ENCODE results near the gene POU5F1.
"Not testable (repeated sequence)": the region's sequence is repeated elsewhere in the genome, so short reads cannot be mapped to it uniquely, and the experiment has no call there.

Gene POU5F1

DNA sequence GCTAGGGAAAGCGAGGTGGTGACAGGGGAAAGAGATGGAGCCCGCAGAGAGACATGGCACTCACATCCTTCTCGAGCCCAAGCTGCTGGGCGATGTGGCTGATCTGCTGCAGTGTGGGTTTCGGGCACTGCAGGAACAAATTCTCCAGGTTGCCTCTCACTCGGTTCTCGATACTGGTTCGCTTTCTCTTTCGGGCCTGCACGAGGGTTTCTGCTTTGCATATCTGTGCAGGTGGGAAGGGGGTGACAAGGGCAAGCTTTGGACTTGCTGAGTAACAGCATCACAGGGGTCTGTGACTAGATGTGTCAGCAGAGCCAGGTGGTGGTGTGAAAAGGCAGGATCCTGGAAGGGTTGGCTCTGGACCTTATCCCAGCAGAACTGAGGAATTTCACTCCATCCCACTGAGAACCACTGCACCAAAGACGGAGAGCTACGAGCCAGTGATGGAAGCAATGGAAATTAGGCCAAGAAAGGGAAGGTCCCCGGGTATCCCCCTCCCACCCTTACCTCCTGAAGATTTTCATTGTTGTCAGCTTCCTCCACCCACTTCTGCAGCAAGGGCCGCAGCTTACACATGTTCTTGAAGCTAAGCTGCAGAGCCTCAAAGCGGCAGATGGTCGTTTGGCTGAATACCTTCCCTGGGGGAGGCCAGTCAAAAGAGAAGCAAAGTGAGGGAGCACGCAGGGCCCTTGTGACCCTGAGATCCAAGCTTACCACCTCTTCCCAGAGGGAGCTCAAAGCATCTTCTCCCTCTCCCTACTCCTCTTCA is 5.2 kb downstream of the POU5F1 start:
- not testable (repeated sequence) for DNase-seq

DNA sequence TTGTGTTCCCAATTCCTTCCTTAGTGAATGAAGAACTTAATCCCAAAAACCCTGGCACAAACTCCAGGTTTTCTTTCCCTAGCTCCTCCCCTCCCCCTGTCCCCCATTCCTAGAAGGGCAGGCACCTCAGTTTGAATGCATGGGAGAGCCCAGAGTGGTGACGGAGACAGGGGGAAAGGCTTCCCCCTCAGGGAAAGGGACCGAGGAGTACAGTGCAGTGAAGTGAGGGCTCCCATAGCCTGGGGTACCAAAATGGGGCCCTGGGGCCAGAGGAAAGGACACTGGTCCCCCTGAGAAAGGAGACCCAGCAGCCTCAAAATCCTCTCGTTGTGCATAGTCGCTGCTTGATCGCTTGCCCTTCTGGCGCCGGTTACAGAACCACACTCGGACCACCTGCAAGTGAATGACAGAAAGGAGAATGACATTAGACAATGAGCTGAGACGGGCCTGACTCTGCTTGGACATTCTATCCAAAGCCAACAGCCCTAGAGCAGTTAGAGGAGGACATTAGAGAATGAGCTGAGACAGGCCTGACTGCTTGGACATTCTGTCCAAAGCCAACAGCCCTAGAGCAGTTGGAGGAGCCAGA is 5.9 kb downstream of the POU5F1 start:
- DNase-seq, result not testable (repeated sequence)

DNA sequence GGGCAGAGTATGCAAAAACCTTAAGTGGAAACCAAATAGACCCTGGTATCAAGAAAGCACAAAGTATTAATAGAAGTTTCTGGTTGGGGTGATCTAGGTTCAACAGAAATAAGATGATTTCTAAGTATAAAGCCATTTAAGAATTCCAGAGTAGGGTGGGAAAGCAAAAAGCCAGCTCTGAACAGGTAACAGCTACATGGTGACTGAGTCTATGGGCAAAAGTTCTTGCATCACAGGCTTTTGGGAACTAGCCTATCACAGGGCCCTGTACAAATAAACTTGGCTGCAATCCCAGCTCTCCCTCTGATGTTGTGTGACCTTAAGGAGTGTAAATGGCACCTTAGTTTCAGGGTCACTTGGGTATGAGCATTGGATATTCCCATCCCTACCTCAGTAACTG is 6.6 kb downstream of the POU5F1 start:
- DNase-seq, result no peak

DNA sequence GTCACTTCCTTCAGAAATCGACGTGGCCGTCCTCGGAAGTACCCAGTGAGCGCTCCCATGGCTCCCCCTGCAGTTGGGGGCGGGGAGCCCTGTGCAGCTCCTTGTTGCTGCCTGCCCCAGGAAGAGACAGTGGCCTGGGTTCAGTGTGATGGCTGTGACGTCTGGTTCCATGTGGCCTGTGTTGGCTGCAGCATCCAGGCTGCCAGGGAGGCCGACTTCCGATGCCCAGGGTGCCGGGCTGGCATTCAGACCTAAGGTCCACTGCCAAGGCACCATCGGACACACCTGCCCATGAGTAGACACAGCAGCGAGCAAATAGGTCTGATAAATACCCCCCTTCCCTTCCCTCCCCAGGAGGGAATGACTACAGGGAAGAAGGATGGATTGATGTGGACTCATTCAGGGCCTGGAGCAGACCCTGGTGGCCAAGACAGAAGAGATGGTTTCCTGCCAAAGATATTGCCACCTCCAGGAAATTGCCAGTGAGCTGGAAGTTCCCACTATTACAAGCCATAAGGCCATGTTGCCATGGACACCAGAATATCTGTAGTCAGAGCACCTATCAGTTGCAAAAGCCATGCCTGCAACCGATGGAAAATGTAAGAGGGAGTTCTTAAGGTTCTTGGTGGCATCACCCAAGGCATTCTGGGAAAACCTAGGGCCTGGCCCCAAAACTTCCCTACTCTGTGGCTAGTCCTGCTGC is 7.9 kb downstream of the POU5F1 start:
- DNase-seq, result no peak

DNA sequence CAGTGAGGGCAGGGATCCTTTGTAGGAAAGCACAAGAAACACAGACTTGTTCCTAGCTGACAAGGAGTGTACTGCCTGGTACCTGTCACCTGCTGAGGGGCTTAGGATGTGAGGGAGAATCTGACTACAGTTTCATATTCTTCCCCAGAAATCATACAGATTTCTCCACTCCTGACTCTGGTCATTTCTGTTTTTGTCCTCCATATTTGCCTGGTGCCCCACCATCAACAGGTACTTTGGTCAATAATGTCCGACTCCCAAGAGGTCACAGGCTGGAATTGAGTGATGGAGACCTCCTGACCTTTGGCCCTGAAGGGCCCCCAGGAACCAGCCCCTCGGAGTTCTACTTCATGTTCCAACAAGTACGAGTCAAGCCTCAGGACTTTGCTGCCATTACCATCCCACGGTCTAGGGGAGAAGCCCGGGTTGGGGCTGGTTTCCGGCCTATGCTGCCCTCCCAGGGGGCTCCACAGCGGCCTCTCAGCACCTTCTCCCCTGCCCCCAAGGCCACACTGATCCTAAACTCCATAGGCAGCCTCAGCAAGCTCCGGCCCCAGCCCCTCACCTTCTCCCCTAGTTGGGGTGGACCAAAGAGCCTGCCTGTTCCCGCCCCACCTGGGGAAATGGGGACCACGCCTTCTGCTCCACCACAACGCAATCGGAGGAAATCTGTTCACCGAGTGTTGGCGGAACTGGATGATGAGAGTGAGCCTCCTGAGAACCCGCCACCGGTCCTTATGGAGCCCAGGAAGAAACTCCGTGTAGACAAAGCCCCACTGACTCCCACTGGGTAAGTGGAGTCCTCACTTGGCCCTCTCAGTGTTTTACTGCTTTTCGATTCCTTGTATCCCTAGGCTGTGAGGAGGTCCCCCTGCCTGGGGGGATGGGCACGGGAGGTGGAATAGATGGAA is 9.0 kb downstream of the POU5F1 start:
- DNase-seq, result no peak

DNA sequence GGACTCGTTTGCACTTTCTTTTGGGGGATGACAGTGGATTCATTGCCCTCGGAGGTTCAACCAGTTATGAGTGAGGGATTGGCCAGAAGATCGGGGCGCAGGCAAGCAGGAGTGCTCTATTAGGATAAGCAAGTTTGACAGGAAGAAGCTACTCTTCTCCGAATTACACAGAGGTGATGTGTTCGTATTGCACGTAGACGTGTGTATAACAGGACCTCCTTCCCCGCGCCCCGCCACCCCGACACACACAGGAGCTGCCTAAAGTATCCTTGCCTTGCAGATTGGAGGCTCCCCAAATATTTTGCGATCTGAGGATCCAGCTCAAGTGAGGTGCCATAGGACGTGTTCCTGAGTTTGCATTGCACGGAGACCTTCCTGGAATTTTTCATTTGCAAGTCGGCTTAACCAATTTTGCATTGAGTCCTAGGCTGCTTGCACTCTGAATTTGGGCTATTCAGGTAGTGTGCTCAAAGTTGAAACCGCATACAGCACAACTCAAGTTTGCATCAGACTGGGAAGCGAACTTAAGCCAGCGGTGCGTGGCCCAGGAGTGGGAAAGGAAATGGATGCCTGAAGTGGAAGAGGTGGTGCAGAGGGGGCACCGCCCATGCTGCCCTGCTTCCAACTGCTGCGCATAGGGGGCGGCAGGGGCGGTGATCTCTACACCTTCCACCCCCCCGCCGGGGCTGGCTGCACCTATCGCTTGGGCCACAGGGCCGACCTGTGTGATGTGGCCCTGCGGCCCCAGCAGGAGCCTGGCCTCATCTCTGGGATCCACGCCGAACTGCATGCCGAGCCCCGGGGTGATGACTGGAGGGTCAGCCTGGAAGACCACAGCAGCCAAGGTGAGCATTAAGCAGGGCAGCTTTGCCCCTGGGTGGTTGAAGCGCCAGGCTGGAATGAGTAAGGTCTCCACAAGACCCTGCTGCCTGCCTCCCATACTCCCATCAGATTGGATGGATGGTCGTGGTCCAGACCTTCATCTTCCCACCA is 11.3 kb downstream of the POU5F1 start:
- peak; percentile 30 for DNase-seq

DNA sequence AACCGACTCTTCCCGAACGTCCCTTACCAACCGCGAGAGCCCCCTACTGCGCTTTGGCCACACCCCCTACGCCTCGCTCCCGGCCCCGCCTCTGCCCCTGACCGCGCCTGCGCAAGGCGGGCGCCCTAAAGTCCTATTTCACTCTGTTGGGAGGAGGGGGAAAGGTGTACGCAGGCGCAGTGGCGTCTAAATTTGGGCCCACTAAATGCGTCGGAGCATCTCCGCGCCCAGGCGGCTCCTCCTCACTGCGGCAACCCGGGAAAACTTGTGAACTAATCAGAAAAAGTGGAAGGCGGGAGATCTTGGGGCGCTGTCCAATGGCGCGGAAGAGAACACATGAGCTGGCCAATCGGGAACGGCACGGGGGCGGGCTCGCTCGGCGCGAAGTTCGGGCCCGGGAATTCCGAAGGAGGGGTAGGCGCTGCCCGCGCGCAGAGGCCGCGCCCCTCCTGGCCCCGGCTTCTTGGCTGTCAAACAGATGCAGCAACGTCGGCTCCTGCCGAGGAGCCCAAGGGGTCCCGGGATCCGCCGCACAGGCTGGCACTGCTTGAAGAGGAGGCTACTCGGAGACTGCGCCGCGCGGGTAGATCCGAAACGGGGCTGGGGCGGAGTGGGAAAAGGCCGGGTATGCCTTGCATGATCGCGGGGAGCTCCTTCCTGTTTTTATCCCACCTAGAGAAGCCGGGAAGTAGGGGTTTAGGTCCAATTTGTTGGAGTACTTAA is 12.2 kb downstream of the POU5F1 start, which contains the start of gene TCF19:
TCF19 (plus strand) TSS at position 450 of the 723 bp plus-strand sequence. CDS start 881 bp downstream, outside the sequence.
- DNase-seq, result peak; percentile 99

DNA sequence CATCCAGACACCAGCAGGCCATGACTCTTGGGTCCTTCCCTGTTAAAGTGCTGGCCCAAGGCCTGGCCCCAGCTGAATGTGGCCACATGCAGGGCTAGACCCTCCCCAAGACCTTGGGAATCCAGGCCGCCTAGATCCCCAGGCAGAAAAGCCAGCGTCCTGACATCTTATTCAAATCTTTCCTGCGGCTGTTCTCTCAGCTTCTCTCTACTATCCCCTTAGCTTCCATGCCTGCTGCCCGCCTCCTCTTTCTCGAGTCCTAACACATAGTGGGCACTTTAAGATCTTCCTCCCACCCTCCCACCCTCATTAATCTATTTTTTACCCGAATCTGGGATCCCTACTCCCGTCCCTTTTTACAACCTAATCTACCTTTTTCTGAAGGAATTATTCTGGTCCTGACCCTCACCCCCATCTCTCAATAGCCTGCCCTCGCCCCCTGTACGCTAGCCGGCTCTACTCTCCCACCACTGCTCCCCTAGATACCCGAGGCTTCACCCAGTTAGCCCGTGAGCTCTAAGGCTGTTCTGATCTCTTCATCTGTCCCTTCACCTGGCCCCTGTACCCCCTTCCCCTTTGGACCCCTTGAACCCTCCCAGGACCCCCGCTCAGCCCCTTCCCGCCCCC is 12.9 kb downstream of the POU5F1 start, which contains the start of gene CCHCR1:
CCHCR1 (minus strand) TSS at position 290 of the 627 bp plus-strand sequence; CDS start at position 88, 202 bp downstream.
- DNase-seq, result no peak

DNA sequence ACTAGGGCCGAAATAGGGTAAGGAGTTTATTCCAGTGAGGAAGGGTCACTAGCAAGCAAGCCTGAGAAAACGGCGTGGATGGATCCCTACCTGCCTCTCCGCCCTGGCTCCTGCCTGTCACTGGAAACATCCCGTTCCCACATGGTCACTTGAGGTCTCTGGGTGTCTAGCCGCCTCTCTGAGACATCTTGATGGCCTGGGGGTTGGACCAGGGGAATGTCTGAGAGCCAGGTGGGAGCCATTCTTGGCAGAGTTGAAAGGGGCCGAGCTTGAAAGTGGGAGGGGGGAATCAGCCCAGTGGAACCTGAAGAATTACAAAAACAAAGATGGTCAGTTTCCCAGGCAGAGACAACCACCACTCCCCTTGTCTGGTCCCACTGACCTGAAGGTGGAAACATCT is 13.8 kb downstream of the POU5F1 start:
- DNase-seq, result no peak

DNA sequence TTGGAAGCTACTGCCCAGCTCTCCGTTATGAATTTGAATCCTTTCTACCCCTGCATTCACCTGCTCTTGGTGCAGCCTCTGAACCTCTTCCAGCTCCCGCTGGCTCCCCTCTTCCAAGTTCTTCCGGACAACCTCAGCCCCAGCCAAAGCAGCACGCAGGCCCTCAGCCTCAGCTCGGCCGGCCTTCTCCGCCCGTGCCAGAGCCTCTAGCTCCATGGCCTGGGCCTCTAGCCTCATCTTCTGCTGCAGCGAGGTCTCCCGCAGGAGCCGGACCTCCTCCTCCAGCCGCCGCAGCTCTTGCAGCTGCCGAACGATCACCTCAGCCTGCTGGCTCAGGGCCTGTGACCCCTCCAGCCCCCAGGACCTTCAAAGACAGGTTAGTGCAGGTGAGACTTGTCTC is 16.0 kb downstream of the POU5F1 start:
- DNase-seq, result no peak

DNA sequence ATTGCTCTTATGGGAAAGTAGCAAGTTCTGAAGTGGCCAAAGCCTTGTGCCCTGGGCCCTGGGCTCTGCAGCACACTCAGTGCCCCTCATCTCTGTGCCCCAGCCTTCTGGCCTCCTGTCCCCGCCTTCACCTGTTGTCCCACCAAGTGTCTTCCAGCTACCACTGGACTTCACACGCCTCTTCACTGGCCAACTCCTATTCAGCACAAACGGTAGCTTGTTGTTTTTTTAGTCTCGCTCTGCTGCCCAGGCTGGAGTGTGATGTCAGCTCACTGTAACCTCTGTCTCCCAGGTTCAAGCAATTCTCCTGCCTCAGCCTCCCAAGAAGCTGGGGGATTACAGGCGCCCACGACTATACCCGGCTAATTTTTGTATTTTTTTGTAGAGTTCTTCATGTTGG is 17.7 kb downstream of the POU5F1 start:
- no peak for DNase-seq

DNA sequence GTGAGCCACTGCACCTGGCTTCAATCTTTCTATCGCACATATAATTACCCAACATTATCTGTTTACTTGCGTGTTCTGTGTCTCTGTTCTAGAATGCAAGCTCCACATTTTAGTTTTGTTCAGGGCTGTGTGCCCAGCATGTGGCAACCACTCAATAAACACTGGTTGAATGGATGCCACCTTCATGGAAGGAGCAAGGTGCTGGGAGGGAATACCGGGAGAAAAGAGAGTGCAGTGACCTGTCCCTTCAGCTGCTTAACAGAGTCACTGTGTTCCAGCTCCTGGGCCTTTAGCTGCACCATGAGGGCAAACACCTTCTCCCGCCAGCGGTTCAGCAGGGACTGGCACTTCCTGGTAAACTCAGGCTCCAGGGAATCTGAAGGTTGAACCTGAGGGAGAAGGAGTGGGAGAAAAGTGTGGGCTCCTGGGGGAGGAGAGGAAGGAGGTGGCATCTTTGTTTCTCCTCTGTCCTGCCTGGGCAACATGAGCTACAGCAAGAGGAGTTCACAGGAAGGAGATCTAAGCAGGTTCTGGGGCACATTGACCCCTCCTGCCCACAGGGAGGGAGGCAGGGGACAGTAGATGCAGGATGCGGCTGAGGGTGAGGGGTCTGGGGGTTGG is 20.5 kb downstream of the POU5F1 start:
- DNase-seq, result no peak

DNA sequence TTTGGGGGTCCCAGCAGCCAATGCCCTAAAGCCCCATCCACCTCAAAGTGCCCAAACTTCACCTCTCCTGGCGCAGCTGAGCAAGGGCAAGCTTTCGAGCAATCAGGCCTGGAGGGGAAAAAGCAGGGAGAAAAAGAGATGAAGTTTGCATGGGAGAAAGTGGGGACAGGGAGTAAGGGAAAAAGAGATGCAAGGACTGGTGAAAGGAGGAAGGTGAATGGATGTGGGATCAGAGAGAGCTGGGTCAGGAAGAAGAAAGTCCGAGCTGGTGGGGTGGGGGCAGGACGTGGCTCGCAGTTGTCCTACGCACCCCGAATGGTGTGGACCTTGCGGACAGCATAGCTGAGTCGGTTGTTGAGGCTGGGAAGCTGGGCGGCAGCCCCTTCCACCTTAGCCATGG is 25.1 kb downstream of the POU5F1 start:
- no peak for DNase-seq

DNA sequence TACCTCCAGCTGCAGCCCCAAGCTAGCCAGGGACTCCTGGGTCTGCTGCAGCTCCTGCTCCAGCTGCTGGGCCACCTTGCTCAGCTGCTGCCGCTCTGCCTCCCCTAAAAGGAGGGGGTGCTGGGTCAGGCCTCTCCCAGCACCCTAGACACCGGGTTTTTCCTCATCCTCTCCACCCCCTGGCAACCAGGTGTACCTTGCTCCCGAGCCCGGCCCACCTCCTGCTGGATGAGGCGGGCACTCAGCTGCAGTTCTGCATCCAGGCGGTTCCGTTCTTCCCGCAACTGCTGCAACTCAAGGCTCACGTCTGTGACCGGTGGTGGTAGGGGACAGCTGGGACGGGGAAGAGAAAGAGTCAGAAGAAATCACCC is 25.5 kb downstream of the POU5F1 start:
- no peak for DNase-seq

DNA sequence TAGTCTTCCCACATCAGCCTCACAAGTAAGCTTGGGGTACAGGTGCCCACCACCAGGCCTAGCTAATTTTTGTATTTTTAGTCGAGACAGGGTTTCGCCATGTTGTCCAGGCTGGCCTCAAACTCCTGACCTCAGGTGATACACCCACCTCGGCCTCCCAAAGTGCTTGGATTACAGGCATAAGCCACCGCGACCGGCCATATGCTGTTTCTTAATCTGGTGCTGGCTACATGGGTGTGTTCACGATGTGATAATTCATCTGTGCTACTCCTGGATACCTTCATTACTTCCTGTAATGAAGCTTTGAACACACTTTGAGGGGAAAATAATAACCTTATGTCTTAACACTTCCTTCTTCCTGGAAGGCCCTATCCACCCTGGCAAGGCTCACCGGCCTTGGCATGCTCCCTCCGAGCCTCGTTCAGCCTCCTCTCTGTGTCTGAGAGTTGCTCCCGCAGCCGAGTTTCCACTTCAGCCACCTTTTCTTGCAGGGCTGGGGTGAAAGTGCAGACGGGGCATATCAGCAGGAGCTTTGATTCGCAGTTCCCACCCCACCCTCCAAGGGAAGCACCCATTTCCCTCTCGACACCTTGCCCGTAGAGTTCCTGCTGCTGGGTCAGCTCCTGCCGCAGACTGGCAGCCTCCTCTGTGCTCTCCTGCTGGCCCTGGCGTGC is 26.0 kb downstream of the POU5F1 start:
- DNase-seq, result no peak

DNA sequence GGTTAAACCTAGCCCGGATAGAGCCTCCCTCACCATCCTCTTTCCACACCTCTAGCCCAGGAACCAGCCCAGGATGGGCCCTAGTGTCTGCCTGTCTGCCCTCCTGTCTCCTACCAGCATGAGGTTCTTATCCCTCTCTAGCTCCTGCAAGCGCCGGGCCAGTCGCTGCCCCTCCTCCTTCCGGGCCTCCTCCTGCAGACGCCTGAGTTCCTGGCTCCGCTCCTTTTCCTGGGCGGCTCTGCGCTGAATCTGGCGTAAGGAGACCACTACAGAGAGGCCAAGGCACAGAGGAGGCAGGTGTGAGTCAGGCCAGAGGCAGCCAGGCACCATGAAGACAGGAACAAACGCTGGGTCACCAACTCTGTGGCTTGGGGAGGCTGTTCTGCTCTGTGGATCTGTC is 27.3 kb downstream of the POU5F1 start:
- DNase-seq, result no peak

DNA sequence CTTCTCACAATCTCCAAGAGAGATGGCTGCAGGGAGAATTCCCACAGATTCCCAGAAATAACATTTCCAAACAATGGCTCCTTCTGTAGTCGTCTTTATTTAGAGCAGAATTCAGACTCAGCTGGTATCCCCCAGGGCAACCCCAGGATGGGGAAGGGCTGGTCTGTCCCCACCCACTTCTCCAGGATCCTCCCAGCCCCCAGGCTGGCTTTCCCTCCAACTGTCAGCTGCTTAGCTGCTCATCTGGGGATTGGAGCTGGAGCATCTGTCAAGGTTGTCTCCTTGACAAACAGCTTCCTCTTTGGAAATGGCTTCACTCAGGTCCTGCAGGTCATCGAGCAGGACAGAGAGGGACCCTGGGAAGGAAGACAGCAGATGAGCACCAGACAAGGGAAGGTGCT is 28.1 kb downstream of the POU5F1 start:
- DNase-seq, result no peak

DNA sequence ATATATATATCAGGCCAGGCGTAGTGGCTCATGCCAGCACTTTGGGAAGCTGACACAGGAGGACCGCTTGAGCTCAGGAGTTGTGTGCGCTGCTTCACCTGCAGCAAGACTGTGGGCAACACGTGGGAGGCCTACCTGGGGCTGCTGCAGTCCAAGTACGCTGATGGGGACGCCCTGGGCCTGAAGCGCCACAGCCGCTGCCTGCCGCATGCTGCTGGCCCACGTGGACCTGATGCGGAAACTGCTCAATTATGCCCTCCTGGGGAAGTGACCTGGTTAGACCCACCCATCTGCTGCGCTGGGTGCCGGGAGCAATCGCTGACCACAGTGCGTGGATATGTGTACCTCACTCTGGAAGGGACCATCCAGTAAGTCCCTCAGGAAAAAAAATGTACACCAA is 29.8 kb downstream of the POU5F1 start:
- no peak for DNase-seq

DNA sequence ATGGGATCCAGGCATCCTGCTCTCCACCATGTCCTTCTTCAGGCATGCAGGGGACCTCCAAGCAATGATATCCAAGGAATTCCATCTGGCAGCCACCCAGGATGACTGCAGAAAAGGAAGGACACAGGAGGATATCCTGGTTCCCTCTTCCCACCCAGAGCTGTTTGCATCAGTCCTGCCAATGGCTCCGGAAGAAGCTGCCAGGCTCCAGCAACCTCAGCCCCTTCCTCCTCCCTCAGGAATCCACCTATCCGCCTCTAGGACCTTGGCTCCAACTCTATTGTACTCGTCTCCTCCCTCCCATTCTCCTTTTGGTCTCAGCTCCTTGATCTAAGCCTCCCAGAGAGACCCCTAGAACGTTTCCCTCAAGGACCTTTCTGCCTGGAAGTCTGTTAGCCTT is 30.9 kb downstream of the POU5F1 start:
- no peak for DNase-seq
